B cell (primary cell): ENCODE results near the gene CCDC13. TPM values are rescaled to one million over a fixed set of nuclear protein-coding genes. Genes with fewer than 3 reads are reported as not detected.

Experiments used
- ATAC-seq: fragments of 200-7000 bp; cut with Tn5 transposase; one replicate; pipeline ENCODE4 v1.10.0; 2021; ENCODE audit warnings: low read depth, mild to moderate bottlenecking, moderate number of reproducible peaks, moderate library complexity
- CTCF ChIA-PET: fragments of 350-600 bp; sonication (Branson Sonifier 250); formaldehyde crosslinking; loops from one replicate; lab custom pipeline; 2021; ENCODE audit warnings: antibody characterized with exemption, inconsistent platforms; lab: Charles Lee
- POLR2A ChIA-PET: fragments of 350-600 bp; sonication (Branson Sonifier 250); formaldehyde crosslinking; loops from one replicate; lab custom pipeline; 2021; ENCODE audit warnings: antibody characterized with exemption; lab: Charles Lee
- DNase-seq: peaks from one replicate; pipeline ENCODE4 v3.0.0; 2013
- H2AFZ ChIP-seq: 2 replicates; pipeline ENCODE4 v1.6.1; 2012; ENCODE audit warnings: mild to moderate bottlenecking, low read depth, low read length; ENCODE audit not compliant: insufficient read depth, poor library complexity, severe bottlenecking
- H3K27ac ChIP-seq, 2 donors: 1 replicate in 1 of 2; 2 replicates in 1 of 2; pipeline ENCODE4 v1.5.1; 2012 to 2013; ENCODE audit warnings: low read length in 2 of 2, mild to moderate bottlenecking in 2 of 2, moderate library complexity in 1 of 2
- H3K27me3 ChIP-seq, 4 experiments: fragments of 200-600 bp in 1 of 4; sonication (generic) in 1 of 4; replicated peaks in 1 of 4; 1 replicate in 2 of 4; 2 replicates in 2 of 4; pipeline versions ENCODE4 v1.6.1 to v1.7.0; 2013 to 2016; ENCODE audit warnings: low read length in 3 of 4, mild to moderate bottlenecking in 2 of 4, mixed read lengths in 1 of 4, moderate library complexity in 1 of 4; ENCODE audit not compliant: insufficient read depth in 4 of 4, control insufficient read depth in 3 of 4; ENCODE audit errors: control extremely low read depth in 1 of 4
- H3K36me3 ChIP-seq, 2 experiments: replicated peaks in 1 of 2; 1 replicate in 1 of 2; 2 replicates in 1 of 2; pipeline versions ENCODE4 v1.6.1 to v1.7.1; 2013; ENCODE audit warnings: low read length in 1 of 2; ENCODE audit not compliant: insufficient read depth in 2 of 2, control insufficient read depth in 1 of 2; ENCODE audit errors: control extremely low read depth in 1 of 2, extremely low read depth in 1 of 2
- H3K4me1 ChIP-seq, 2 donors: fragments of 200-600 bp in 1 of 2; sonication (generic) in 1 of 2; 1 replicate in 1 of 2; 2 replicates in 1 of 2; pipeline versions ENCODE4 v1.5.1 to v1.6.1; 2013 to 2017; ENCODE audit warnings: low read length in 2 of 2; ENCODE audit not compliant: control insufficient read depth in 2 of 2, insufficient read depth in 2 of 2
- H3K4me2 ChIP-seq: replicated peaks from 2 replicates; pipeline ENCODE3; 2012; ENCODE audit warnings: mild to moderate bottlenecking, low read depth, low read length; ENCODE audit not compliant: poor library complexity, severe bottlenecking
- H3K4me3 ChIP-seq, 5 experiments: fragments of 200-600 bp in 1 of 5; sonication (generic) in 1 of 5; 1 replicate in 3 of 5; 2 replicates in 2 of 5; pipeline versions ENCODE4 v1.5.1 to v1.7.0; 2011 to 2016; ENCODE audit warnings: low read length in 4 of 5, mild to moderate bottlenecking in 4 of 5, low read depth in 2 of 5, control low read depth in 1 of 5, moderate library complexity in 1 of 5; ENCODE audit not compliant: insufficient read depth in 1 of 5; ENCODE audit errors: control extremely low read depth in 1 of 5, extremely low read depth in 1 of 5
- H3K79me2 ChIP-seq: fragments of 200-600 bp; sonication (generic); one replicate; pipeline ENCODE4 v1.6.0; 2016; ENCODE audit warnings: low read length; ENCODE audit not compliant: control insufficient read depth, insufficient read depth
- H3K9ac ChIP-seq: fragments of 200-600 bp; sonication (generic); 2 replicates; pipeline ENCODE4 v1.6.1; 2017; ENCODE audit warnings: mild to moderate bottlenecking, low read length, moderate library complexity
- H3K9me3 ChIP-seq, 3 donors: one replicate each; pipeline versions ENCODE4 v1.6.1 to v1.7.1; 2013; ENCODE audit warnings: low read length in 2 of 3; ENCODE audit not compliant: control insufficient read depth in 2 of 3, insufficient read depth in 1 of 3; ENCODE audit errors: control extremely low read depth in 1 of 3
- H4K20me1 ChIP-seq: 2 replicates; pipeline ENCODE4 v1.6.0; 2012; ENCODE audit warnings: mild to moderate bottlenecking, low read length; ENCODE audit not compliant: insufficient read depth, control insufficient read depth, poor library complexity, severe bottlenecking
- H3K27ac Mint-ChIP-seq: one replicate; pipeline ENCODE4 v1.8.0; 2021; ENCODE audit warnings: mixed read lengths
- H3K27me3 Mint-ChIP-seq: one replicate; pipeline ENCODE4 v1.8.0; 2021; ENCODE audit warnings: mixed read lengths
- H3K4me1 Mint-ChIP-seq: one replicate; pipeline ENCODE4 v1.8.0; 2021; ENCODE audit warnings: mixed read lengths
- H3K4me3 Mint-ChIP-seq: one replicate; pipeline ENCODE4 v1.8.0; 2021; ENCODE audit warnings: mixed read lengths
- H3K9me3 Mint-ChIP-seq: one replicate; pipeline ENCODE4 v1.8.0; 2022; ENCODE audit warnings: mixed read lengths; ENCODE audit not compliant: insufficient read depth
- EZH2 ChIP-seq: IDR thresholded peaks from 2 replicates; pipeline ENCODE4 v1.6.1; 2012; ENCODE audit warnings: borderline replicate concordance, low read depth, mild to moderate bottlenecking, moderate library complexity, low read length; ENCODE audit not compliant: insufficient read depth, poor library complexity, severe bottlenecking
- WGBS: methylation state at CpG from one replicate; pipeline ENCODE4 v1.1.5; 2013; ENCODE audit warnings: missing lambda C conversion rate; ENCODE audit not compliant: insufficient coverage; 5-methylcytosine and 5-hydroxymethylcytosine counted together
- intact Hi-C: fragments of 100-400 bp; cut with micrococcal nuclease; formaldehyde crosslinking; loops from one replicate; pipeline ENCODE4 v1.10.0; 2022
- polyA plus RNA-seq: library from polyadenylated mRNA; depleted of rRNA; stranded (reverse); fragments of >200 nt; gene quantifications from 2 replicates; pipeline ENCODE4 v1.2.3, GENCODE V29; 2012
- total RNA-seq, 2 donors: library from RNA; stranded (reverse); fragments of 120-200 nt in 1 of 2; gene quantifications; 1 replicate in 1 of 2; 2 replicates in 1 of 2; pipeline versions ENCODE4 v1.2.3 to v1.2.4, GENCODE V29; 2013 to 2022
- TF ChIP-seq, protein P1 (sequence below): fragments of 200-600 bp; IDR thresholded peaks from one replicate; pipeline ENCODE4 v1.8.0; 2022; ENCODE audit warnings: antibody characterized with exemption, mild to moderate bottlenecking

The CCDC13 gene
- total and polyA plus RNA-seq, 2 donors (not counting 1 experiment from before 2014, with no cell fraction given) = 1.5 to 1.9 TPM

DNA sequence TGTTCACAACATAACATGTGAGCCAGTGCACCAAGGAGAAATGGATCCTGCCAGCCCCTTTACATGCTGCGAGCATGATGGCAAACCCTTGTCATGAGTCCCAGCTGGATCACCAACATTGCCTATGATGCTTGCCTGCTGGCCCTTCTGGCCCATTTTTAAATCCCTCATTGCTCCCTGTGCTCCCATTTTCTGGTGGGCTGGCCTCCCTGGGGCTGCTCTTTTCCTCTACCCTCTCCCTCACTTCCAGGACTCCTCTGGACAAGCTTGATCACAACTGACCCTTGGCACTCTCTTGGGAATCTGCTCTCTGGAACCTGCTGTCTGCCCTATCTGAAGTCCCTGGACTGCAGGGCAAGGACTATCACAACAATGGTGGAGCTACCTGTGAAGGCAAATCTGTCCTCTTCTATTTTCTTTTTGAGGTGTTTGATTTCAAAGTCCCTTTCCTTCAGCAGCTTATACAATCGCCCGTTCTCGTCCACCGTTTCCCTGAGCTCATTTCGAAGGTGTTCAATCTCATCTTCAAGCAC lies 16.3 kb downstream of the CCDC13 start:
- Histone ChIP-seq H3K4me2 (no peak overlapping the region), H4K20me1 (no peaks in the 10 kb centered on the region), H3K36me3 (no peaks in the 10 kb centered on the region), H3K9me3 (no peaks in the 10 kb centered on the region), H2AFZ (no peak overlapping the region), H3K4me1 (no peaks in the 10 kb centered on the region), H3K4me3 (no peak overlapping the region), H3K27ac (no peak overlapping the region), H3K27me3 (no peaks in the 10 kb centered on the region), H3K9ac (no peak overlapping the region), H3K79me2 (no peaks in the 10 kb centered on the region)
- H3K4me1 Mint-ChIP-seq = no peaks in the 10 kb centered on the region
- ATAC-seq = no peak
- ChIA-PET CTCF (interaction anchor here (1.4 kb wide), 1 partner anchor 10 kb away, joined by 3 read pairs; no protein-coding TSS in a partner anchor), POLR2A (no interaction called here)
- no peak for DNase-seq
- H3K27ac Mint-ChIP-seq = no peak overlapping the region
- 100% methylated on average over 1 of the region's 6 CpGs for WGBS
- peaks cover 2% of the 10 kb centered on the region for H3K27me3 Mint-ChIP-seq
- no peak for TF ChIP-seq EZH2
- no peak overlapping the region for H3K4me3 Mint-ChIP-seq
- intact Hi-C loops = no loop called here
- H3K9me3 Mint-ChIP-seq = no peaks in the 10 kb centered on the region

DNA sequence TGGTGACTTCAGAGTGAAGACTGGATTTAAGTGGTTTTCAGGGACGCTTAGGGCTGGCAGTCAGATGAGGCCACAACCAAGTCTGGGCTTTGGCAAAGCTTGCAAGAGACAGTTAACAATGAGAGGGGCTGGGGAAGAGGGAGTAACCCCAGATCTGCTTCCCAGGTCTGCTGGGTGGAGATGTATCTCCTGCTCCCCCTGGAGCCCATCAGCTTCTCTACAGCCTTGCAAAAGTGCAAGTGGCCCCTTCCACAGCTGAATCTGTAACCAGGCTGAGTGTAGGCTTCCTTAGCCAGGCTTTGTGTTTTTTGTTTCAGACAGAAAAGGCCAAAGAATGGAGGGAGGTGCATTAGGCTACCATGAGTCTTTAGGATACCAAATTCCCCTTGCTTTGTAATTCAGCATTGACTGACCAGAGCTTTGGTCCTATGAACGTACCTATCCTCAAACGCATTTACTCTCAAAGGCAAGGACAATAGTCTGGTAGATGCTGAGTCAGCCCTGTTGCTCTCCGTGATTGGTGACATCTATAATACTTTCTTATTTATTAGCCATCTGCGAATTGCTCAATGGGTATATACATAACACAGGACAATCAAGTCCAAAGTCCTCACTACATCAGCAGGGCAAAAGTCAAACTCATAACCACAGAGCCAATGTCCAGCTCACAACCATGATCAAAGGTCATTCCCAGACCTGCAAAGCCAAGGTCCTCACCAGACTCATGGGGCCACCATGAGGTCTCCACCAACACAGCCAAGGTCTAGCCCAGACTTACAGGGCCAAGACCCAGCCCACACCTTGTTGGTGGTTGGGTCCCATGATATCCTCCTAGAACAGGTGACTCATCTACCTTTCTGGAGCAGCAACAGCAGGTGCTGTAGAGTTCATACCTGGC lies 17.1 kb downstream of the CCDC13 start:
- H3K4me2 ChIP-seq = no peak overlapping the region
- no peak overlapping the region for H3K27ac Mint-ChIP-seq
- POLR2A ChIA-PET = no interaction called here
- WGBS = 64% methylated on average over 3 of the region's 5 CpGs
- H3K27me3 ChIP-seq = no peaks in the 10 kb centered on the region
- H3K9ac ChIP-seq = no peak overlapping the region
- H3K4me1 ChIP-seq = no peaks in the 10 kb centered on the region
- H3K9me3 Mint-ChIP-seq = no peaks in the 10 kb centered on the region
- H3K4me3 ChIP-seq = no peak overlapping the region
- H3K27ac ChIP-seq = no peak overlapping the region
- H3K4me1 Mint-ChIP-seq = no peaks in the 10 kb centered on the region
- H2AFZ ChIP-seq = no peak overlapping the region
- H3K79me2 ChIP-seq = no peaks in the 10 kb centered on the region
- DNase-seq = no peak
- no peak overlapping the region for H3K4me3 Mint-ChIP-seq
- peaks cover 2% of the 10 kb centered on the region for H3K27me3 Mint-ChIP-seq
- ATAC-seq = no peak
- H3K9me3 ChIP-seq = no peaks in the 10 kb centered on the region
- TF ChIP-seq, protein P1, sequence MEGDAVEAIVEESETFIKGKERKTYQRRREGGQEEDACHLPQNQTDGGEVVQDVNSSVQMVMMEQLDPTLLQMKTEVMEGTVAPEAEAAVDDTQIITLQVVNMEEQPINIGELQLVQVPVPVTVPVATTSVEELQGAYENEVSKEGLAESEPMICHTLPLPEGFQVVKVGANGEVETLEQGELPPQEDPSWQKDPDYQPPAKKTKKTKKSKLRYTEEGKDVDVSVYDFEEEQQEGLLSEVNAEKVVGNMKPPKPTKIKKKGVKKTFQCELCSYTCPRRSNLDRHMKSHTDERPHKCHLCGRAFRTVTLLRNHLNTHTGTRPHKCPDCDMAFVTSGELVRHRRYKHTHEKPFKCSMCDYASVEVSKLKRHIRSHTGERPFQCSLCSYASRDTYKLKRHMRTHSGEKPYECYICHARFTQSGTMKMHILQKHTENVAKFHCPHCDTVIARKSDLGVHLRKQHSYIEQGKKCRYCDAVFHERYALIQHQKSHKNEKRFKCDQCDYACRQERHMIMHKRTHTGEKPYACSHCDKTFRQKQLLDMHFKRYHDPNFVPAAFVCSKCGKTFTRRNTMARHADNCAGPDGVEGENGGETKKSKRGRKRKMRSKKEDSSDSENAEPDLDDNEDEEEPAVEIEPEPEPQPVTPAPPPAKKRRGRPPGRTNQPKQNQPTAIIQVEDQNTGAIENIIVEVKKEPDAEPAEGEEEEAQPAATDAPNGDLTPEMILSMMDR = peak; percentile 30
- TF ChIP-seq EZH2 = no peak
- H3K36me3 ChIP-seq = no peaks in the 10 kb centered on the region
- H4K20me1 ChIP-seq = no peaks in the 10 kb centered on the region
- CTCF ChIA-PET = interaction anchor here (1.2 to 1.4 kb wide), 2 partner anchors 9 to 173 kb away, joined by 3 read pairs; no protein-coding TSS in a partner anchor
- intact Hi-C loops = no loop called here
